Mesothelial cell of epicardium (in vitro differentiated cells): ENCODE measurements around the gene CEP104. TPM values are rescaled to one million over a fixed set of nuclear protein-coding genes. Genes with fewer than 3 reads are reported as not detected.

Experiments used
- DNase-seq, 2 experiments: peaks; one replicate each; pipeline ENCODE4 v3.0.0; 2021; ENCODE audit warnings: low spot score in 2 of 2; ENCODE audit not compliant: unreplicated experiment in 2 of 2
- H3K27ac Mint-ChIP-seq: 2 replicates; pipeline ENCODE4 v1.8.0; 2021; ENCODE audit warnings: mixed read lengths
- H3K27me3 Mint-ChIP-seq: 2 replicates; pipeline ENCODE4 v1.8.0; 2021; ENCODE audit warnings: low read depth, mixed read lengths
- H3K36me3 Mint-ChIP-seq: 2 replicates; pipeline ENCODE4 v1.8.0; 2021; ENCODE audit warnings: mixed read lengths
- H3K4me1 Mint-ChIP-seq: 2 replicates; pipeline ENCODE4 v1.8.0; 2021; ENCODE audit warnings: mixed read lengths
- H3K4me3 Mint-ChIP-seq: 2 replicates; pipeline ENCODE4 v1.8.0; 2021; ENCODE audit warnings: mild to moderate bottlenecking, moderate library complexity, mixed read lengths
- H3K9me3 Mint-ChIP-seq: 2 replicates; pipeline ENCODE4 v1.8.0; 2021; ENCODE audit warnings: mixed read lengths
- total RNA-seq: library from RNA; stranded (reverse); gene quantifications from 3 replicates; pipeline ENCODE4 v1.2.1, GENCODE V29; 2021
- TF ChIP-seq, protein P1 (sequence below): fragments of 200-600 bp; sonication (generic); IDR thresholded peaks from one replicate; pipeline ENCODE4 v1.5.0; 2021; ENCODE audit warnings: antibody characterized with exemption; ENCODE audit not compliant: unreplicated experiment

The CEP104 gene
- total RNA-seq, 1 donor from 2014 or later, result 37.0 TPM

DNA sequence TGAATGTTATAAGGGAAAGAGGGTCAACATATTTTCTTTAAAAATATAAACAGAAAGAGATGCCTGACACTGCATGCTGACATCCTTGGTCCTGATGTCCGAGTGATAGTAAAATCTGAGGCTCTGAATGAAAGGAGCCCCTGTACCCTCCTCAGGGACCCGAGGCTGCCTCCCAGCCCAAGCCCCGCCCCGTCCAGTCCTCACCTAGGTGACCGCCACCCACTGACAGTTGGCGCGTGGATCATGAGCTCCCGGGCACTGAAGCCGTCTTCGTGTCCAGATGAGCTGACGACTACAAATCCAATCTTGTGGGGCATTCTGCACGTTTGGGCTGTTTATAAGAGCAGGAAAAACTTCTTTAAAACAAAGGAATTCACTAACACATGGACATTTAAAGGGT lies 4.9 kb downstream of the CEP104 start:
- no peak overlapping the region for H3K27ac Mint-ChIP-seq
- no peaks in the 10 kb centered on the region for H3K9me3 Mint-ChIP-seq
- TF ChIP-seq, protein P1, sequence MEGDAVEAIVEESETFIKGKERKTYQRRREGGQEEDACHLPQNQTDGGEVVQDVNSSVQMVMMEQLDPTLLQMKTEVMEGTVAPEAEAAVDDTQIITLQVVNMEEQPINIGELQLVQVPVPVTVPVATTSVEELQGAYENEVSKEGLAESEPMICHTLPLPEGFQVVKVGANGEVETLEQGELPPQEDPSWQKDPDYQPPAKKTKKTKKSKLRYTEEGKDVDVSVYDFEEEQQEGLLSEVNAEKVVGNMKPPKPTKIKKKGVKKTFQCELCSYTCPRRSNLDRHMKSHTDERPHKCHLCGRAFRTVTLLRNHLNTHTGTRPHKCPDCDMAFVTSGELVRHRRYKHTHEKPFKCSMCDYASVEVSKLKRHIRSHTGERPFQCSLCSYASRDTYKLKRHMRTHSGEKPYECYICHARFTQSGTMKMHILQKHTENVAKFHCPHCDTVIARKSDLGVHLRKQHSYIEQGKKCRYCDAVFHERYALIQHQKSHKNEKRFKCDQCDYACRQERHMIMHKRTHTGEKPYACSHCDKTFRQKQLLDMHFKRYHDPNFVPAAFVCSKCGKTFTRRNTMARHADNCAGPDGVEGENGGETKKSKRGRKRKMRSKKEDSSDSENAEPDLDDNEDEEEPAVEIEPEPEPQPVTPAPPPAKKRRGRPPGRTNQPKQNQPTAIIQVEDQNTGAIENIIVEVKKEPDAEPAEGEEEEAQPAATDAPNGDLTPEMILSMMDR, result no peak
- no peak for DNase-seq
- H3K36me3 Mint-ChIP-seq, result peaks cover 12% of the 10 kb centered on the region
- H3K4me1 Mint-ChIP-seq, result peaks cover 12% of the 10 kb centered on the region
- no peak overlapping the region for H3K4me3 Mint-ChIP-seq
- H3K27me3 Mint-ChIP-seq, result no peaks in the 10 kb centered on the region

DNA sequence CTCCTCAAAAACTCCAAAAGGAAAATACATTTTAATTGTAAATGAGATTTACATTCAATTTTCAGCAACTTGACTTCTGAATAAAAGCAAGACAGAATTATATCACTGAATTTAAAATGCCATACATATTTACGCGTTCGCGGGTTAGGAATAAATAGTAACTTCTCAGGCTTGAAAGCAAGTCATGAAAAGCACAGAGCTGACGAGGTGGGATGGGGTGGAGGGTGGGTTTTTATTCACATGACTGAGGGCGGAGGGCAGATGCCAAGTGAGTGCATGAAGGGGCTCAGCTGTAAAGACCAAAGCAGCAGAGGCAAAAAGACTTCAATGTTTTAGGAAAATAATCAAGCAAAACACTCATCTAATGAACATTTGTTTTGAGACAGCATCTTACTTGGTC lies 5.7 kb downstream of the CEP104 start:
- no peak overlapping the region for H3K27ac Mint-ChIP-seq
- no peaks in the 10 kb centered on the region for H3K9me3 Mint-ChIP-seq
- peaks cover 16% of the 10 kb centered on the region for H3K36me3 Mint-ChIP-seq
- no peak for DNase-seq
- H3K4me1 Mint-ChIP-seq, result peaks cover 11% of the 10 kb centered on the region
- H3K4me3 Mint-ChIP-seq, result no peak overlapping the region
- H3K27me3 Mint-ChIP-seq, result no peaks in the 10 kb centered on the region
- TF ChIP-seq, protein P1, result no peak

DNA sequence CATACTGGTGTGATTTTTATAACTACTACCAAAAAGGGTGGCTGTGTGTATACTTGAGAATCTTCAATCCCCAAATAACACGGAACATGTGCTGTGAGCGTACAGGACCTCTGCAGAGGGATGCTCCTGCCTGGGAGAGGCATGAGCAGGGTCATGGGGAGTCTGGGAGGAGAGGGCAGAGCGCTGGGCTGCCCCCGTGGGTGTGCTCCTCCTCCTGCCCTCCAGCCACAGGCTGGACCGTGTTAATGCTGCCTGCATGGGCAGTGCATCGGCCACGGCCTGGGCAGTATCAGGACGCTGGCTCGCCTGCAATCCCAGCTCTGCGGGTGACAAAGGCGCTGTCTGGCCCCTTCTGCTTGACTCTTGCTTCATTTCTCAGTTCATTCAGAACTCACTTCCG lies 6.2 kb downstream of the CEP104 start:
- no peak for DNase-seq
- Mint-ChIP-seq H3K9me3 (no peaks in the 10 kb centered on the region), H3K27me3 (no peaks in the 10 kb centered on the region), H3K36me3 (peaks cover 16% of the 10 kb centered on the region), H3K4me1 (peaks cover 6% of the 10 kb centered on the region), H3K27ac (no peak overlapping the region), H3K4me3 (no peak overlapping the region)
- TF ChIP-seq, protein P1, result no peak

DNA sequence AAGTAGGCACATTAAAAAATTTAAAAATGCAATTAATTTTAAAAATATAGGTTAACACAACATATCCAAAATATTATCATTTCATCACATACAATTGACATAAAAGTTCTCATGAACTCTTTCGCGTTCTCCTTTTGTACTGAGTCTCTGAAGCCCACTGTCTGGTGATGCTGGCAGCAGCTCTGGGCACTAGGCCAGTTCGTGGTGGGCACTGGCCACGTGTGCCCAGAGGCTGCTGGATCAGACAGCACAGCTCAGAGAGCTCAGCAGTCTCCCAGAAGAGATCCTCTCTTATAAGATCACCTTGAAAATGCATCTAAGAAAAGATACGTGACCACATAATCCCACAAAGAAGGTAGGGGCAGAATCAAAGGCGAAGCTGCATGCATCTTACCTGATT lies 9.9 kb downstream of the CEP104 start:
- H3K27me3 Mint-ChIP-seq, result no peaks in the 10 kb centered on the region
- H3K27ac Mint-ChIP-seq, result no peak overlapping the region
- H3K4me1 Mint-ChIP-seq, result no peaks in the 10 kb centered on the region
- H3K36me3 Mint-ChIP-seq, result peaks cover 27% of the 10 kb centered on the region
- H3K9me3 Mint-ChIP-seq, result no peaks in the 10 kb centered on the region
- no peak for DNase-seq
- TF ChIP-seq, protein P1, result no peak
- H3K4me3 Mint-ChIP-seq, result no peak overlapping the region

GRCh38 chr1:3846541-3846940 lies 10.5 kb downstream of the CEP104 start:
- Mint-ChIP-seq H3K4me1 (no peaks in the 10 kb centered on the region), H3K36me3 (peaks cover 30% of the 10 kb centered on the region), H3K4me3 (no peak overlapping the region), H3K27ac (no peak overlapping the region), H3K27me3 (no peaks in the 10 kb centered on the region), H3K9me3 (no peaks in the 10 kb centered on the region)
- no peak for DNase-seq
- TF ChIP-seq, protein P1, result no peak

DNA sequence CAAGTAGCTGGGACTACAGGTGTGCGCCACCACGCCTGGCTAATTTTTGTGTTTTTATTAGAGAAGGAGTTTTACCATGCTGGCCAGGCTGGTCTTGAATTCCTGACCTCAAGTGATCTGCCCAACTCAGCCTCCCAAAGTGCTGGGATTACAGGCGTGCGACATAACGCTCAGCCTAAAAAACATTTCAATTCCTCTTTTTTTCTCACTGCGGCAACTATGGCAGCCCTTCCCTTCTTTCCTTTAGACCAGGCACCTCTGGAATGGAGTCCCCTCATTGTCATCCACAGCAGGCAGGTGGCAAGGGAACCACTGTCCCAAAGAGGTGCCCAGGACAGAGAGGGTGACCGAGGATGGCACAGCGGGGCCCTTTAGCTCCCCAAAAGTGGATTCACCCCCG lies 14.1 kb downstream of the CEP104 start:
- no peak overlapping the region for H3K27ac Mint-ChIP-seq
- H3K36me3 Mint-ChIP-seq, result peaks cover 44% of the 10 kb centered on the region
- DNase-seq, result no peak
- TF ChIP-seq, protein P1, result no peak
- no peaks in the 10 kb centered on the region for H3K27me3 Mint-ChIP-seq
- H3K4me3 Mint-ChIP-seq, result no peak overlapping the region
- H3K4me1 Mint-ChIP-seq, result no peaks in the 10 kb centered on the region
- no peaks in the 10 kb centered on the region for H3K9me3 Mint-ChIP-seq
